Epithelial cell of alveolus of lung (primary cell): ENCODE data around the gene CLEC14A. TPM values are rescaled to one million over a fixed set of nuclear protein-coding genes. Genes with fewer than 3 reads are reported as not detected.

Source experiments
- total RNA-seq: library from RNA; depleted of rRNA; stranded (reverse); fragments of >200 nt; gene quantifications from 2 replicates; pipeline ENCODE4 v1.2.1, GENCODE V29; 2015

Gene CLEC14A, protein sequence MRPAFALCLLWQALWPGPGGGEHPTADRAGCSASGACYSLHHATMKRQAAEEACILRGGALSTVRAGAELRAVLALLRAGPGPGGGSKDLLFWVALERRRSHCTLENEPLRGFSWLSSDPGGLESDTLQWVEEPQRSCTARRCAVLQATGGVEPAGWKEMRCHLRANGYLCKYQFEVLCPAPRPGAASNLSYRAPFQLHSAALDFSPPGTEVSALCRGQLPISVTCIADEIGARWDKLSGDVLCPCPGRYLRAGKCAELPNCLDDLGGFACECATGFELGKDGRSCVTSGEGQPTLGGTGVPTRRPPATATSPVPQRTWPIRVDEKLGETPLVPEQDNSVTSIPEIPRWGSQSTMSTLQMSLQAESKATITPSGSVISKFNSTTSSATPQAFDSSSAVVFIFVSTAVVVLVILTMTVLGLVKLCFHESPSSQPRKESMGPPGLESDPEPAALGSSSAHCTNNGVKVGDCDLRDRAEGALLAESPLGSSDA
- 3.4 and 8.1 TPM in 2 replicates for total RNA-seq

DNA sequence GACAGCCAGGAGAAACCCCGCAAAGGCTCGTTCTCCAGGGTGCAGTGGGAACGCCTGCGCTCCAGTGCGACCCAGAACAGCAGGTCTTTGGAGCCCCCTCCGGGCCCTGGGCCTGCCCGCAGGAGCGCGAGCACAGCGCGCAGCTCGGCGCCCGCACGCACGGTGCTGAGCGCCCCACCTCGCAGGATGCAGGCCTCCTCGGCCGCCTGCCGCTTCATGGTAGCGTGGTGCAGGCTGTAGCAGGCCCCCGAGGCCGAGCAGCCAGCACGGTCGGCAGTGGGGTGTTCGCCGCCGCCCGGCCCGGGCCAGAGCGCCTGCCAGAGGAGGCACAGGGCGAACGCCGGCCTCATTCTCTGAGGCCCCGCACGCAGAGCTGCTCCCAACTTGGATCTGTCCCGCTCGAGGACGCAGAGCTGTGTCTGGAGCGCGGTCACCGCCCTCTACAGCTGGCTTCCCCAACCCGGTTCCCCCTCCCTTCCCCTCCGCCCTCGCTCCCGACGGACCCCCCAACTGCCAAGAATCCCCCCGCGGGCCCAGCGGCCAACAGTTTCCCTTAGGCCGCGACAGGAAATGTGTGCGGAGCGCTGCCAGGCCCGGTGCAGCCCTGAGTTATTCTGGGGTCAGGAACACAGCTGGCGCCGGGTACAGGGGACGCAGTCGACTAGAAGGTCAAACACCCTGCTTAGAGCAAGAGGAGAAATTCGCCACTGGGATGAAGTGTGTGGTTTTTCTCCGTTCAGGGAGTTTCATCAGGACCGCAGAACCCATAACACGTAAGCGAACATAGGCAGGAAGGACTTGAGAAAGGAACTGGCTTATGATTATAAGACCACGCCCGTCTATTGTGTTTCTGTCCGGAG is at the start of gene CLEC14A:
Gene CLEC14A, minus strand, starts transcription at position 421 of the 860 bp plus-strand sequence. Its CDS starts 71 bp downstream, at position 350.

GRCh38 chr14:38207736-38208617 is 47.9 kb downstream of the CLEC14A start, which contains the start of gene SSTR1:
Gene SSTR1, plus strand, starts transcription at chr14:38207904. Its CDS starts 1,486 bp downstream, at chr14:38209390.

Other genes starting within 250 kb of the CLEC14A start
- 0.26 and 0.72 TPM in 2 replicates for gene SSTR1, start 48.2 kb downstream of the CLEC14A start, total RNA-seq